ENCODE measurements around the gene ZRANB3.
"Not testable (repeated sequence)": the region's sequence is repeated elsewhere in the genome, so short reads cannot be mapped to it uniquely, and the experiment has no call there.

The ZRANB3 gene

GRCh38 chr2:135530313-135531230, at the start of gene ZRANB3:
Gene ZRANB3, minus strand, starts transcription at chr2:135531218.
- peak; percentile 90 for DNase-seq (ENCODE audit: low read depth, low spot score)

- DNase-seq (ENCODE audit: low read depth, low spot score) = no peak
These were observed 42.6 kb upstream of the ZRANB3 start for GRCh38 chr2:135573620-135574019.

GRCh38 chr2:135570884-135571283, 39.9 kb upstream of the ZRANB3 start:
- DNase-seq (ENCODE audit: low read depth, low spot score) = no peak

GRCh38 chr2:135563793-135564192, 32.8 kb upstream of the ZRANB3 start:
- no peak for DNase-seq (ENCODE audit: low read depth, low spot score)

GRCh38 chr2:135561925-135562324, 30.9 kb upstream of the ZRANB3 start:
- DNase-seq (ENCODE audit: low read depth, low spot score) = no peak

GRCh38 chr2:135557530-135557929, 26.5 kb upstream of the ZRANB3 start:
- no peak for DNase-seq (ENCODE audit: low read depth, low spot score)

GRCh38 chr2:135555311-135555710, 24.3 kb upstream of the ZRANB3 start:
- DNase-seq (ENCODE audit: low read depth, low spot score) = no peak

GRCh38 chr2:135552887-135553286, 21.9 kb upstream of the ZRANB3 start:
- DNase-seq (ENCODE audit: low read depth, low spot score) = no peak

GRCh38 chr2:135551356-135551755, 20.3 kb upstream of the ZRANB3 start:
- DNase-seq (ENCODE audit: low read depth, low spot score) = no peak

GRCh38 chr2:135547311-135547710, 16.3 kb upstream of the ZRANB3 start:
- no peak for DNase-seq (ENCODE audit: low read depth, low spot score)

- DNase-seq (ENCODE audit: low read depth, low spot score) = no peak
These were observed 15.4 kb upstream of the ZRANB3 start for GRCh38 chr2:135546436-135546835.

GRCh38 chr2:135533545-135533944, 2.5 kb upstream of the ZRANB3 start:
- not testable (repeated sequence) for DNase-seq (ENCODE audit: low read depth, low spot score)

- no peak for DNase-seq (ENCODE audit: low read depth, low spot score)
These were observed 1.6 kb upstream of the ZRANB3 start for GRCh38 chr2:135532581-135532980.

- DNase-seq (ENCODE audit: low read depth, low spot score) = peak; percentile 91
These were observed 496 bp upstream of the ZRANB3 start, which contains the start of gene R3HDM1 for GRCh38 chr2:135531231-135532197. Gene R3HDM1, plus strand, starts transcription at chr2:135531484. Its CDS starts 73,362 bp downstream, at chr2:135604846.

GRCh38 chr2:135528006-135528405, 3.0 kb downstream of the ZRANB3 start:
- no peak for DNase-seq (ENCODE audit: low read depth, low spot score)

GRCh38 chr2:135525786-135526185, 5.2 kb downstream of the ZRANB3 start:
- no peak for DNase-seq (ENCODE audit: low read depth, low spot score)

- DNase-seq (ENCODE audit: low read depth, low spot score) = no peak
These were observed 18.9 kb downstream of the ZRANB3 start for GRCh38 chr2:135512099-135512498.

GRCh38 chr2:135510577-135510976, 20.4 kb downstream of the ZRANB3 start:
- no peak for DNase-seq (ENCODE audit: low read depth, low spot score)

- no peak for DNase-seq (ENCODE audit: low read depth, low spot score)
These were observed 26.2 kb downstream of the ZRANB3 start for GRCh38 chr2:135504811-135505210.

- DNase-seq (ENCODE audit: low read depth, low spot score) = not testable (repeated sequence)
These were observed 32.4 kb downstream of the ZRANB3 start for GRCh38 chr2:135498588-135498987.

GRCh38 chr2:135494917-135495316, 36.1 kb downstream of the ZRANB3 start:
- DNase-seq (ENCODE audit: low read depth, low spot score) = no peak

GRCh38 chr2:135494503-135494902, 36.5 kb downstream of the ZRANB3 start:
- no peak for DNase-seq (ENCODE audit: low read depth, low spot score)

All from activated naive CD8-positive, alpha-beta T cell treated with anti-CD3 and anti-CD28 coated beads, Interleukin-2, amount 50 U/mL, for 16 hours (primary cell).